ENCODE measurements around the gene C18orf54. TPM values are rescaled to one million over a fixed set of nuclear protein-coding genes. Genes with fewer than 3 reads are reported as not detected.

C18orf54 gene
- total RNA-seq, 1 donor = 1.8 TPM

DNA sequence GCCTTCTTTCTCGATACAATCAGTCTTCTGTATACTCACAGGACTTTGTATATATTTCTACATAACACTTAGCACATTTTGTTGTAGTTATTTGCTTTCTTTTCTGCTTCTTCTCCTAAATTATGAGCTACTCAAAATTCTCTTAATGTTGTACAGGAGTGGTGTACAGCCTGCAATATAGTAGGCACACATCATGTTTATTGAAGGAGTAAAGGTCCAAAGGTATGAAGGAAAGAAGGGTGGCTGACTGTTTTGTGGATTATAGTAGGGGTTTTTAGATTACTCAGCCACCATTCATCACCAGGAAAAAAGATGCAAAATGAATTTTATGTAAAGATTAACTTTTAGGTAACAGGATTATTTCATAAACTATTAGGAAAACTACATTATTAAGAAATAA, 54.1 kb downstream of the C18orf54 start:
- H3K4me1 ChIP-seq (ENCODE audit: insufficient read depth, low read length) = peaks cover 10% of the 10 kb centered on the region
- no peaks in the 10 kb centered on the region for H3K27me3 ChIP-seq (ENCODE audit: insufficient read depth, low read length)
- H3K4me3 ChIP-seq (ENCODE audit: insufficient read depth, low read length) = no peak overlapping the region
- H3K9me3 ChIP-seq (ENCODE audit: low read depth, low read length) = no peaks in the 10 kb centered on the region
- no peaks in the 10 kb centered on the region for H4K20me1 ChIP-seq (ENCODE audit: insufficient read depth, low read length)
- no peaks in the 10 kb centered on the region for H3K79me2 ChIP-seq (ENCODE audit: insufficient read depth, low read length)
- no peak overlapping the region for H3K4me2 ChIP-seq (ENCODE audit: insufficient read depth, low read length)
- TF ChIP-seq, protein P1, sequence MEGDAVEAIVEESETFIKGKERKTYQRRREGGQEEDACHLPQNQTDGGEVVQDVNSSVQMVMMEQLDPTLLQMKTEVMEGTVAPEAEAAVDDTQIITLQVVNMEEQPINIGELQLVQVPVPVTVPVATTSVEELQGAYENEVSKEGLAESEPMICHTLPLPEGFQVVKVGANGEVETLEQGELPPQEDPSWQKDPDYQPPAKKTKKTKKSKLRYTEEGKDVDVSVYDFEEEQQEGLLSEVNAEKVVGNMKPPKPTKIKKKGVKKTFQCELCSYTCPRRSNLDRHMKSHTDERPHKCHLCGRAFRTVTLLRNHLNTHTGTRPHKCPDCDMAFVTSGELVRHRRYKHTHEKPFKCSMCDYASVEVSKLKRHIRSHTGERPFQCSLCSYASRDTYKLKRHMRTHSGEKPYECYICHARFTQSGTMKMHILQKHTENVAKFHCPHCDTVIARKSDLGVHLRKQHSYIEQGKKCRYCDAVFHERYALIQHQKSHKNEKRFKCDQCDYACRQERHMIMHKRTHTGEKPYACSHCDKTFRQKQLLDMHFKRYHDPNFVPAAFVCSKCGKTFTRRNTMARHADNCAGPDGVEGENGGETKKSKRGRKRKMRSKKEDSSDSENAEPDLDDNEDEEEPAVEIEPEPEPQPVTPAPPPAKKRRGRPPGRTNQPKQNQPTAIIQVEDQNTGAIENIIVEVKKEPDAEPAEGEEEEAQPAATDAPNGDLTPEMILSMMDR (IDR thresholded peaks at IDR 0.05; ENCODE audit: extremely low read depth, low read depth, low read length) = no peak
- no peak for DNase-seq (ENCODE audit: insufficient read length, low spot score, missing footprints)
- no peak overlapping the region for H3K27ac ChIP-seq (ENCODE audit: low read depth, low read length)
- no peaks in the 10 kb centered on the region for H3K36me3 ChIP-seq (ENCODE audit: insufficient read depth, low read length)
- H2AFZ ChIP-seq (ENCODE audit: low read length) = no peak overlapping the region

DNA sequence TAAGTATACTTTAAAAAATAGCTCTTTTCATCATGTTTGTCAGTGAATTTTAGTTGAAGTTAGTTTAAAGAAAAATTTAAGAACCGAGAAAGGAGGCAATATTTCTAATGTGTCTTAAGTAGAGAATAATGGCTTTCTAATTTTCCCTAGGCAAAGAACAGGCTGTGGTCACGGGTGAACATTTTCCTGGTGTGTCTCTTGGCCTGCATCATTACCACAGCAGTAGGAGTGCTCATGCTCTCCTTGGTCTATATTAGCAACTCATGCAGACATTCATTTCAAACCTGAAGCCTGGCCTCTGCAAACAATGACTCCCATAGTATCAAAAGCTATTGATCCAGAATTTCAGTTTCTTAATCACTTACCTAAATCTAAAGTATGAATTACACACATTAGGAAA, 57.4 kb downstream of the C18orf54 start:
- no peaks in the 10 kb centered on the region for H3K36me3 ChIP-seq (ENCODE audit: insufficient read depth, low read length)
- H3K4me2 ChIP-seq (ENCODE audit: insufficient read depth, low read length) = no peak overlapping the region
- TF ChIP-seq, protein P1 (IDR thresholded peaks at IDR 0.05; ENCODE audit: extremely low read depth, low read depth, low read length) = no peak
- no peak overlapping the region for H2AFZ ChIP-seq (ENCODE audit: low read length)
- no peaks in the 10 kb centered on the region for H4K20me1 ChIP-seq (ENCODE audit: insufficient read depth, low read length)
- no peak for DNase-seq (ENCODE audit: insufficient read length, low spot score, missing footprints)
- H3K27me3 ChIP-seq (ENCODE audit: insufficient read depth, low read length) = no peaks in the 10 kb centered on the region
- H3K79me2 ChIP-seq (ENCODE audit: insufficient read depth, low read length) = no peaks in the 10 kb centered on the region
- H3K9me3 ChIP-seq (ENCODE audit: low read depth, low read length) = no peaks in the 10 kb centered on the region
- peaks cover 14% of the 10 kb centered on the region for H3K4me1 ChIP-seq (ENCODE audit: insufficient read depth, low read length)
- no peak overlapping the region for H3K27ac ChIP-seq (ENCODE audit: low read depth, low read length)
- no peak overlapping the region for H3K4me3 ChIP-seq (ENCODE audit: insufficient read depth, low read length)

DNA sequence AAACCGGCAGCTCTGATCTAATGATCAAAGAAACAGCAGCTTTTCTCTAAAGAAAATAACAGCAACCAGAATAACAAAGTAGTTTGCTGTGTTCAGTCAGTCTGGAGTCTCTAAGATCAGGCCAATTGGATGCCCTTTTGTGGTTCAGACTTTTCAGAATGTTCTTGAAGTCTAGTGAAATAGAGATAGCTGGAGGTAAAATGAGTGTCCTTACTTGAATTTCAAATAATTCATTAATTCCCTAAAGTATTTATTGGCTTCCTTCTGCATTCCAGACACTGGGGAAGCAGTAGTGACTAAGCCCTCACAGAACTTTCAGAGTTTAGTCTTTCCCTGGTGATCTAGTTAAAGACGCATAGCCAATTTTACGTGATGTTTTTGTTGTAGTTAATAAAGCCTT, 58.7 kb downstream of the C18orf54 start:
- Histone ChIP-seq H3K9me3 (ENCODE audit: low read depth, low read length) (no peaks in the 10 kb centered on the region), H3K4me3 (ENCODE audit: insufficient read depth, low read length) (no peak overlapping the region), H4K20me1 (ENCODE audit: insufficient read depth, low read length) (no peaks in the 10 kb centered on the region), H3K27me3 (ENCODE audit: insufficient read depth, low read length) (no peaks in the 10 kb centered on the region), H3K4me1 (ENCODE audit: insufficient read depth, low read length) (peaks cover 14% of the 10 kb centered on the region), H3K4me2 (ENCODE audit: insufficient read depth, low read length) (peak overlapping the region; percentile 22), H3K27ac (ENCODE audit: low read depth, low read length) (peak overlapping the region; percentile 23), H3K79me2 (ENCODE audit: insufficient read depth, low read length) (no peaks in the 10 kb centered on the region), H2AFZ (ENCODE audit: low read length) (no peak overlapping the region), H3K36me3 (ENCODE audit: insufficient read depth, low read length) (no peaks in the 10 kb centered on the region)
- TF ChIP-seq, protein P1 (IDR thresholded peaks at IDR 0.05; ENCODE audit: extremely low read depth, low read depth, low read length) = no peak
- DNase-seq (ENCODE audit: insufficient read length, low spot score, missing footprints) = no peak

DNA sequence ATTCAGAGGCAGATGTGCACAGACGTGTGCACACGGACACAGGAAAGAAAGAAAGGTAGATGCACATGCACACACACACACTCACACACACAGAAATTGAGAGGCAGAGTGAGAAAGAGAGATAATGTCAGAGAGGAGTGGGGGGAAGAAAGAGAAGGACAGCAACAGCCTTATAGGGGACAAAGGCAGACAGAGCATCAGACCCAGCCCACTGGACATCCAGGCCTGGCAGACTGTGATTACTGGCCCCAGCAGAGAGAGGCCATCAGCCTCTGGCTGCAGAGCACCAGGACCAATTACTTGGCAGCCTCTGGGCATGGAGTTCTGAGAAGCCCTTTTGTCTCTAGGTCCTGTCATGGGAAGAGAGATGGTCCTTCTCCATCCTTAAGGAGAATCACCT, 66.1 kb downstream of the C18orf54 start:
- Histone ChIP-seq H4K20me1 (ENCODE audit: insufficient read depth, low read length) (no peaks in the 10 kb centered on the region), H3K4me1 (ENCODE audit: insufficient read depth, low read length) (no peaks in the 10 kb centered on the region), H3K4me3 (ENCODE audit: insufficient read depth, low read length) (no peak overlapping the region), H3K79me2 (ENCODE audit: insufficient read depth, low read length) (no peaks in the 10 kb centered on the region), H2AFZ (ENCODE audit: low read length) (no peak overlapping the region), H3K27ac (ENCODE audit: low read depth, low read length) (no peak overlapping the region), H3K9me3 (ENCODE audit: low read depth, low read length) (no peaks in the 10 kb centered on the region), H3K4me2 (ENCODE audit: insufficient read depth, low read length) (no peak overlapping the region), H3K36me3 (ENCODE audit: insufficient read depth, low read length) (no peaks in the 10 kb centered on the region), H3K27me3 (ENCODE audit: insufficient read depth, low read length) (no peaks in the 10 kb centered on the region)
- TF ChIP-seq, protein P1 (IDR thresholded peaks at IDR 0.05; ENCODE audit: extremely low read depth, low read depth, low read length) = no peak
- no peak for DNase-seq (ENCODE audit: insufficient read length, low spot score, missing footprints)

Data from osteoblast (primary cell).